Measurements from ENCODE around the gene ARL6IP4.

ARL6IP4 gene

GRCh38 chr12:122982963-122983788 is 2.7 kb downstream of the ARL6IP4 start:
- Mint-ChIP-seq H3K4me3 (peak overlapping the region; percentile 66), H3K9me3 (no peaks in the 10 kb centered on the region), H3K27me3 (ENCODE audit: low read depth, poor library complexity) (no peaks in the 10 kb centered on the region), H3K36me3 (ENCODE audit: low read depth) (no peaks in the 10 kb centered on the region), H3K4me1 (peaks cover 59% of the 10 kb centered on the region), H3K27ac (peak overlapping the region; percentile 85)
- TF ChIP-seq, protein P1, sequence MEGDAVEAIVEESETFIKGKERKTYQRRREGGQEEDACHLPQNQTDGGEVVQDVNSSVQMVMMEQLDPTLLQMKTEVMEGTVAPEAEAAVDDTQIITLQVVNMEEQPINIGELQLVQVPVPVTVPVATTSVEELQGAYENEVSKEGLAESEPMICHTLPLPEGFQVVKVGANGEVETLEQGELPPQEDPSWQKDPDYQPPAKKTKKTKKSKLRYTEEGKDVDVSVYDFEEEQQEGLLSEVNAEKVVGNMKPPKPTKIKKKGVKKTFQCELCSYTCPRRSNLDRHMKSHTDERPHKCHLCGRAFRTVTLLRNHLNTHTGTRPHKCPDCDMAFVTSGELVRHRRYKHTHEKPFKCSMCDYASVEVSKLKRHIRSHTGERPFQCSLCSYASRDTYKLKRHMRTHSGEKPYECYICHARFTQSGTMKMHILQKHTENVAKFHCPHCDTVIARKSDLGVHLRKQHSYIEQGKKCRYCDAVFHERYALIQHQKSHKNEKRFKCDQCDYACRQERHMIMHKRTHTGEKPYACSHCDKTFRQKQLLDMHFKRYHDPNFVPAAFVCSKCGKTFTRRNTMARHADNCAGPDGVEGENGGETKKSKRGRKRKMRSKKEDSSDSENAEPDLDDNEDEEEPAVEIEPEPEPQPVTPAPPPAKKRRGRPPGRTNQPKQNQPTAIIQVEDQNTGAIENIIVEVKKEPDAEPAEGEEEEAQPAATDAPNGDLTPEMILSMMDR (IDR thresholded peaks at IDR 0.05): no peak
- DNase-seq: peak; percentile 4

- H3K9me3 Mint-ChIP-seq: no peaks in the 10 kb centered on the region
- H3K36me3 Mint-ChIP-seq (ENCODE audit: low read depth): no peaks in the 10 kb centered on the region
- DNase-seq: peak; percentile 10
- TF ChIP-seq, protein P1 (IDR thresholded peaks at IDR 0.05): no peak
- peak overlapping the region; percentile 66 for H3K4me3 Mint-ChIP-seq
- peaks cover 57% of the 10 kb centered on the region for H3K4me1 Mint-ChIP-seq
- no peaks in the 10 kb centered on the region for H3K27me3 Mint-ChIP-seq (ENCODE audit: low read depth, poor library complexity)
- H3K27ac Mint-ChIP-seq: peak overlapping the region; percentile 85
Observed at GRCh38 chr12:122983789-122984515, 3.5 kb downstream of the ARL6IP4 start.

DNA sequence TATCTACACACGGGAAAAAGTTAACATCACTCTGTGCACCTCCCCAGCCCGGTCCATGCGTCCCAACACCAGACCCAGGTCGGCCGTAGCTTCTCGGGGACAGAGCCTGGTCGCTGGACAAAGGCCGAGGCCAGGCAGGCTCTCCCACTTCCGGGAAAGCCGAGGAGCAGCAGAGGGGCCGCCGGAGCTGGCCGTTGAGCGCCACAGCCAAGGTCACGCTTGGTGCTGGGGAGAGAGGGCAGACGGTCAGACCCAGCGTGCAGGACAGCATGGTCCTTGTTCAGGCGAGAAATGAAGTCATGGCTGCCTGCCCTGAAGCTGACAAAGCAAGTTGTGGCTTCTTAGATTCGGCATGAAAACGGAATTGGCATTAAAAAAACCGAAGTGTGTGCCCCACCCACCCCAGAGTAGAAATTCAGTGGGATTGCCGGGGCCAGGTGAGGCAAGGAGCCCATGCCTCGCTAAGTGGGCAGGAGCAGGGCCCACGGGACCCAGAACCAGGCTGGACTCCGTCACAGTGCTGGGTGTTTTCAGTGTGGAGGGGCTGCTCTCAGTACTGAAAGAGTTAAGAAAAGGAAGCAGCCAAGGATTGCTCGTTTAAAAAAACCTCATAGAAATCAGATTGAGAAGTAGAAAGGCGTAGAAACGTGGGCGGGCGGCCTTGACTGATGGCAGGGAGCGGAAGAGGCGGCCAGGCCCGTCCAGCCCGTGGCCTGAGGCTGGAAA is 4.3 kb downstream of the ARL6IP4 start:
- Mint-ChIP-seq H3K9me3 (no peaks in the 10 kb centered on the region), H3K4me3 (peak overlapping the region; percentile 66)
- DNase-seq: no peak

GRCh38 chr12:122985338-122986257 is 5.1 kb downstream of the ARL6IP4 start:
- TF ChIP-seq, protein P1 (IDR thresholded peaks at IDR 0.05): no peak
- H3K36me3 Mint-ChIP-seq (ENCODE audit: low read depth): no peaks in the 10 kb centered on the region
- H3K27ac Mint-ChIP-seq: peak overlapping the region; percentile 21
- H3K4me3 Mint-ChIP-seq: no peak overlapping the region
- no peak for DNase-seq
- no peaks in the 10 kb centered on the region for H3K9me3 Mint-ChIP-seq
- H3K27me3 Mint-ChIP-seq (ENCODE audit: low read depth, poor library complexity): no peaks in the 10 kb centered on the region
- H3K4me1 Mint-ChIP-seq: peaks cover 46% of the 10 kb centered on the region

More for the DNA sequence above, 4.3 kb downstream of the ARL6IP4 start:
- Mint-ChIP-seq H3K36me3 (ENCODE audit: low read depth) (no peaks in the 10 kb centered on the region), H3K27me3 (ENCODE audit: low read depth, poor library complexity) (no peaks in the 10 kb centered on the region), H3K27ac (peak overlapping the region; percentile 21), H3K4me1 (peaks cover 50% of the 10 kb centered on the region)
- TF ChIP-seq, protein P1 (IDR thresholded peaks at IDR 0.05): no peak

DNA sequence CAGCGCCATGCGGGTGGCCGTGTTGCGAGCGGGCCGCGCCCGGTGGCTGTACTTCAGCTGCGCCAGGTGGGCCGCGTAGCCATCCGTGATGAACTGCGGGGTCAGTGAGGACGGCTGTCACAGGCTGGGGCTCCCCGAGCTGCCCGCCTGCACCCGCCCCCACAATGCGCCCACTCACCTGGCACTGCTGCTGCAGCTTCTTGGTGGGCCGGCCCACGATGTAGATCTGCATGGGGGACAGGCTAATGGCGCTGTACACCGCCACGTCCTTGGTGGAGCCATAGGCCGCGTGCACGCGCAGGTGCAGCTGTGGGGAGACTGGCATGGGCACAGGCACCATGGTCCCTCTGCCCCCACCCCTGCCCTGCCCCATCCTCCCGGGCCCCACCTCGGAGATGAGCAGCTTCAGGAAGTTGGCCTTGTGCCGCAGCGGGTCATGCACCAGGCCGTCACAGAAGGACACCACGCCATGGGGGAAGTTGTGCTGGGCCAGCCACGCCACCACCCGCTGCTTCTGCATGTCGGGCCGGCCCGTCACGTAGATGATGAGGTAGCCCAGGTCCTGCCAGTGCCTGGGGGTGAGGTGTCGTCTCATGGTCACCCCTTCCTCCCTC is 5.9 kb downstream of the ARL6IP4 start:
- DNase-seq: no peak
- peaks cover 41% of the 10 kb centered on the region for H3K4me1 Mint-ChIP-seq
- no peaks in the 10 kb centered on the region for H3K9me3 Mint-ChIP-seq
- H3K27me3 Mint-ChIP-seq (ENCODE audit: low read depth, poor library complexity): no peaks in the 10 kb centered on the region
- TF ChIP-seq, protein P1 (IDR thresholded peaks at IDR 0.05): no peak
- no peak overlapping the region for H3K27ac Mint-ChIP-seq
- H3K36me3 Mint-ChIP-seq (ENCODE audit: low read depth): no peaks in the 10 kb centered on the region
- no peak overlapping the region for H3K4me3 Mint-ChIP-seq
